WERI-Rb-1 (cell line): ENCODE measurements around the gene RAB43.

Source experiments
- DNase-seq: peaks from one replicate; pipeline ENCODE4 v3.0.0-alpha.2; 2020
- H3K27ac ChIP-seq: fragments of 250-450 bp; sonication (Bioruptor Pico); 2 replicates; pipeline ENCODE4 v1.5.1; 2020; ENCODE audit warnings: mild to moderate bottlenecking, moderate library complexity
- H3K27me3 ChIP-seq: fragments of 250-450 bp; sonication (Bioruptor Pico); 2 replicates; pipeline ENCODE4 v1.5.1; 2021; ENCODE audit warnings: mild to moderate bottlenecking, low read depth, moderate library complexity; ENCODE audit not compliant: insufficient read depth, severe bottlenecking
- H3K36me3 ChIP-seq: fragments of 250-450 bp; sonication (Bioruptor Pico); 2 replicates; pipeline ENCODE4 v1.5.1; 2020; ENCODE audit warnings: mild to moderate bottlenecking, moderate library complexity
- H3K4me3 ChIP-seq: 2 replicates; pipeline ENCODE4 v1.5.1; 2011; ENCODE audit warnings: low read depth, mild to moderate bottlenecking, control low read depth, low read length
- H3K9me3 ChIP-seq: fragments of 250-450 bp; sonication (Bioruptor Pico); 2 replicates; pipeline ENCODE4 v1.5.1; 2021; ENCODE audit warnings: mild to moderate bottlenecking, moderate library complexity; ENCODE audit not compliant: severe bottlenecking
- TF ChIP-seq, protein P1 (sequence below): IDR thresholded peaks from 2 replicates; pipeline ENCODE4 v1.5.1; 2011; ENCODE audit warnings: low read depth, mild to moderate bottlenecking, control low read depth, inconsistent platforms, low read length

The RAB43 gene

DNA sequence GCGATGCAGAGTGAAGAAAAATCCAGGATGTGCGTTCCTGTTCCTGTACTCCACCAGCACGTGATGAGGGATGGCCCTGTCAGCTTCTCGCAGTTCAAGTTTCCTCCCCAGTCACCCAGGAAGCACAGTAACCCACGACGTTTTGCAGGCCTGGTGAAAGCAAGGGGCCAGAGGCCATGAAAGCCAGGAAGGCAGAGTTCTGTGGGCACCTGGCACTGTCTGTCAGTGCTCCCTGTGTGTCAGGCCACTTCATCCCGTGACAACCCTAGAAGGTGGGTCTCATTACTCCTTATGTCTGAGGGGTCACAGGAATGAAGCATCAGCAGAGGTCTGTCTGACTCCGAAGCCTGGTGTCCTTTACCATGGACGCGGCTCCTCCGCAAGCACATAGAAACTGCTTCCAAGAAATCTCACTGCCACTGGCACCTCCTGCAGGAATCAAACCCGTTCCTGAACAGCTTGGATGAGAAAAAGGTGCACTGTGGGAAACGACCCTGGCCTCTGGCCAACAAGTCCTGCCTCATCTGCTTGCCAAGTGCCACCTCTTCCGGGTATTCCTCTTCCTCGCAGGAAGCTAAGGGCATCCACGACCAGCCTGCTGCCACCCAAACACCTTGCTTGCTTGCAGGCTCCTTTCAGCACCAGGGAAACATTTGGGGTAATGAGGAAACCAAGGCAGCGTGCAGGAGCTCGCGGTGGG lies 14.6 kb downstream of the RAB43 start:
- H3K4me3 ChIP-seq, result no peak overlapping the region
- no peaks in the 10 kb centered on the region for H3K36me3 ChIP-seq
- peak overlapping the region; percentile 60 for H3K27ac ChIP-seq
- H3K9me3 ChIP-seq, result no peaks in the 10 kb centered on the region
- TF ChIP-seq, protein P1, sequence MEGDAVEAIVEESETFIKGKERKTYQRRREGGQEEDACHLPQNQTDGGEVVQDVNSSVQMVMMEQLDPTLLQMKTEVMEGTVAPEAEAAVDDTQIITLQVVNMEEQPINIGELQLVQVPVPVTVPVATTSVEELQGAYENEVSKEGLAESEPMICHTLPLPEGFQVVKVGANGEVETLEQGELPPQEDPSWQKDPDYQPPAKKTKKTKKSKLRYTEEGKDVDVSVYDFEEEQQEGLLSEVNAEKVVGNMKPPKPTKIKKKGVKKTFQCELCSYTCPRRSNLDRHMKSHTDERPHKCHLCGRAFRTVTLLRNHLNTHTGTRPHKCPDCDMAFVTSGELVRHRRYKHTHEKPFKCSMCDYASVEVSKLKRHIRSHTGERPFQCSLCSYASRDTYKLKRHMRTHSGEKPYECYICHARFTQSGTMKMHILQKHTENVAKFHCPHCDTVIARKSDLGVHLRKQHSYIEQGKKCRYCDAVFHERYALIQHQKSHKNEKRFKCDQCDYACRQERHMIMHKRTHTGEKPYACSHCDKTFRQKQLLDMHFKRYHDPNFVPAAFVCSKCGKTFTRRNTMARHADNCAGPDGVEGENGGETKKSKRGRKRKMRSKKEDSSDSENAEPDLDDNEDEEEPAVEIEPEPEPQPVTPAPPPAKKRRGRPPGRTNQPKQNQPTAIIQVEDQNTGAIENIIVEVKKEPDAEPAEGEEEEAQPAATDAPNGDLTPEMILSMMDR, result no peak
- peak; percentile 26 for DNase-seq
- H3K27me3 ChIP-seq, result no peaks in the 10 kb centered on the region

DNA sequence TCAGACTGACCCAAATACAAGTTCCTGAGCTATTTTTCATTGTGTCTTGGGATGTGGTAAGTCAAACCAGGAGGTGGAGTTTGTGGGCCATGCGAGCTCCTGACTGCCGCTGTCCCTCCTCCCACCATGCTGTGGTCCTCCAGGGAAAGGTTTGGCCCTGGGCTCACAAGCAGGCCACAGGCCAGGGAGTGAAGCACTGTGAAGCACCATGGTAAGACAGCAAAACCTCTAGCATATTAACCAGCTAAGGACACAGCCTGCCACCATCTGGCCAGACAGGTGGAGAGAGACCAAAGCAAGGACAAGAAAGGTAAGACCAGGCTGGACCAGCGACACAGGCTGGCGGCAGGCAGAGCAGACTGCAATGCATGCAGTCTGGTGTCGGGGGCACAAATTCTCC lies 15.3 kb downstream of the RAB43 start:
- Histone ChIP-seq H3K36me3 (no peaks in the 10 kb centered on the region), H3K27ac (peak overlapping the region; percentile 60), H3K27me3 (no peaks in the 10 kb centered on the region), H3K4me3 (no peak overlapping the region), H3K9me3 (no peaks in the 10 kb centered on the region)
- TF ChIP-seq, protein P1, result peak; percentile 71
- DNase-seq, result peak; percentile 88

DNA sequence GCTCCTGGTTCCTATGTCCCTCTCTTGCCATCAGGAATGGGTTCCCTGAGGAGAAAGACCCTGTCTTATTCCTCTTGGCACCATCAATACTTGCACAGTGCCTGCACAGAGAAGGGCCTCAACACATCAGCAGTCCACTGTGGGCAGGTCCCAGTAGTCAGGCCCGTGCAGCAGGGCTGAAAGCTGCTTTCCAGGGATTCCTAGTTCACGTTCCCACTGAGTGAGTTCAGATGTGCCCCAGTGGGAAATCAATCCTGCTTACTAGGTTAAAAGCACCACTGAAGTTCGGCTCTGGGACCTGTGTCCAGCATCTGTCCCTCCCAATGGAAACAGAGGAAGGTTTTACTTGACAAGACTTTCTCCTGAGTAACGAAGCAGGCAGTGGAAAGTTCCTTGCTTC lies 15.7 kb downstream of the RAB43 start:
- Histone ChIP-seq H3K27ac (peak overlapping the region; percentile 60), H3K36me3 (no peaks in the 10 kb centered on the region), H3K27me3 (no peaks in the 10 kb centered on the region), H3K9me3 (no peaks in the 10 kb centered on the region), H3K4me3 (no peak overlapping the region)
- DNase-seq, result no peak
- TF ChIP-seq, protein P1, result no peak

DNA sequence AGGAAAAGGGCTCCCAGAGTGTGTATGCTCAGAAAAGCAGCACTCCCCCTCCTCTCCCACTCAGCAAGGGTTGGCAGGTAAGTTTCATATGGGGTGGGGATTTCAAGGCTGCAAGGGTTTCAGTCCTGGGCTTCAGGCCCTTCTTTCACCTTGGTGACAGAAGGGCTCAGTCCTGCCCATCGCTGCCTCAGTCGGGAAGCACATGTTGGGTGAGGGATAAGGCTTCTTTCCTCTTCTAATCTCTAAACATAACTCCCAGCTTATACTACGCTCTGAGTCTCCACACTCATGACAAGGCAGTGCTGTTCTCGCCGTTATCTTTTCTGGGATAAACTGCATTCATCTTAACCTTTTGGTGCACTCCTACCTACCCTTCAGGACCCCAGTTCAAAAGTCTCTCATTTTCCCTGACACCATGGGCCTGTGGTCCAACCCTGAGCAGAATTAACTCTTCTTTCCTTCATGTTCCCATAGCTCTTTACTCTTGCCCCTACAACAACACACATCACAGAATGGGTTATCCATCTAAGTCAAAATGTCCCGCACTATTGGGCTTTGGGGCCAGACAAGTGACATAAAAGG lies 17.0 kb downstream of the RAB43 start:
- Histone ChIP-seq H3K9me3 (no peaks in the 10 kb centered on the region), H3K27ac (peak overlapping the region; percentile 57)
- TF ChIP-seq, protein P1, result no peak

DNA sequence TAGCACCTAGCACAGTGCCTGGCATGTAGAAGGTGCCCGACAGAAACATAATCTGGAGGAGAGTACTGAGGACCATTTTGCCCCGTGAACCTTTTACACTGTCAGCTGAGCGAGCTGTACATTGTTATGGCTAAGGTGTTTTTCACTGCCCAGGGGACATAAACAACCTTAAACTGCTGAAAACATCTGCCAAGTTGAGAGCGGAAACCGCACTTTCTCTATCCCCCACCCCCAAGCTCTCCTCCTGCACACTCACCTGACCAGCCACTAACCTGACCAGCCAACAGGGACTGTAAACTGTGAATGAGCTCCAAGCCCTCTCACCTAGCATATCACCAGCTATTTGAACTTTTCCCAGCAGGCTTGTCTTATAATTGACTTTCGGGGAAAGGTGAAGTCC lies 17.6 kb downstream of the RAB43 start:
- TF ChIP-seq, protein P1, result no peak
- no peaks in the 10 kb centered on the region for H3K9me3 ChIP-seq
- H3K27ac ChIP-seq, result peak overlapping the region; percentile 57
- no peaks in the 10 kb centered on the region for H3K36me3 ChIP-seq
- DNase-seq, result no peak
- no peak overlapping the region for H3K4me3 ChIP-seq
- H3K27me3 ChIP-seq, result no peaks in the 10 kb centered on the region

More for the DNA sequence above, 17.0 kb downstream of the RAB43 start:
- Histone ChIP-seq H3K36me3 (no peaks in the 10 kb centered on the region), H3K27me3 (no peaks in the 10 kb centered on the region), H3K4me3 (no peak overlapping the region)
- DNase-seq, result peak; percentile 69
